Sigmoid colon (tissue), 4 donors: ENCODE data around the gene GPR27.

Source experiments
- CTCF ChIP-seq, 4 experiments: fragments of 450-650 bp in 3 of 4; fragments of 200-600 bp in 1 of 4; IDR thresholded peaks; one replicate each; pipeline ENCODE4 v1.5.1; 2016 to 2019; ENCODE audit warnings: antibody characterized with exemption in 4 of 4, mild to moderate bottlenecking in 3 of 4, moderate library complexity in 2 of 4
- EP300 ChIP-seq, 4 donors: sonication (generic); formaldehyde crosslinking; IDR thresholded peaks; one replicate each; pipeline ENCODE4 v1.6.1; 2017; ENCODE audit warnings: antibody characterized with exemption in 4 of 4
- POLR2A ChIP-seq, 2 donors: fragments of 450-650 bp; IDR thresholded peaks; one replicate each; pipeline ENCODE4 v1.6.1; 2016; ENCODE audit warnings: antibody characterized with exemption in 2 of 2, mild to moderate bottlenecking in 2 of 2, moderate library complexity in 2 of 2
- POLR2AphosphoS5 ChIP-seq, 4 donors: sonication (generic); formaldehyde crosslinking; IDR thresholded peaks; one replicate each; pipeline ENCODE4 v1.6.1; 2017; ENCODE audit warnings: antibody characterized with exemption in 4 of 4

- TF ChIP-seq POLR2A (IDR thresholded peaks at IDR 0.05) (no peak), CTCF (IDR thresholded peaks at IDR 0.05) (no peak), POLR2AphosphoS5 (IDR thresholded peaks at IDR 0.05) (no peak), EP300 (IDR thresholded peaks at IDR 0.05) (no peak)
Measured at GRCh38 chr3:71780430-71780829, 26.8 kb downstream of the GPR27 start.
